H1 (cell line): ENCODE results near the gene GZF1. TPM values are rescaled to one million over a fixed set of nuclear protein-coding genes. Genes with fewer than 3 reads are reported as not detected.

Experiments
- POLR2A ChIP-seq, 2 experiments: IDR thresholded peaks; 1 replicate in 1 of 2; 2 replicates in 1 of 2; pipeline ENCODE4 v1.6.1; 2011; ENCODE audit warnings: low read depth in 2 of 2, low read length in 2 of 2, mild to moderate bottlenecking in 2 of 2; ENCODE audit errors: control extremely low read depth in 1 of 2
- RBBP5 ChIP-seq: IDR thresholded peaks from 2 replicates; pipeline ENCODE4 v1.7.1; 2012; ENCODE audit warnings: low read depth, mild to moderate bottlenecking, inconsistent platforms, low read length, moderate library complexity, borderline replicate concordance
- RXRA ChIP-seq: IDR thresholded peaks from 2 replicates; pipeline ENCODE4 v1.6.1; 2011; ENCODE audit warnings: low read depth, mild to moderate bottlenecking, low read length, moderate library complexity; ENCODE audit not compliant: insufficient read depth
- polyA plus RNA-seq, 7 experiments: library from polyadenylated mRNA; depleted of rRNA in 3 of 7; stranded (reverse) in 5 of 7; unstranded in 2 of 7; fragments of >200 nt in 5 of 7; fragments of 200-250 nt in 2 of 7; gene quantifications; 1 replicate in 5 of 7; 2 replicates in 1 of 7; 4 replicates in 1 of 7; pipeline versions ENCODE4 v1.2.1 to v1.2.3, GENCODE V29; 2011 to 2013; ENCODE audit warnings: missing spikeins in 2 of 7, mixed read lengths in 2 of 7
- total RNA-seq: library from RNA; stranded (reverse); fragmentation: NEBNext Ultra II Directional; extraction: Animal tissue kit (Norgen Biotek cat#: 25700); gene quantifications from 2 replicates; pipeline ENCODE4 v1.2.1, GENCODE V29; 2021
- TF ChIP-seq, protein P1 (sequence below), 3 experiments: IDR thresholded peaks; 1 replicate in 2 of 3; 2 replicates in 1 of 3; pipeline versions ENCODE4 v1.5.1 to v1.6.1; 2011; ENCODE audit warnings: low read length in 3 of 3, mild to moderate bottlenecking in 3 of 3, inconsistent platforms in 2 of 3, low read depth in 1 of 3, moderate library complexity in 1 of 3; ENCODE audit not compliant: insufficient read depth in 1 of 3; ENCODE audit errors: control extremely low read depth in 1 of 3

The GZF1 gene
- total and polyA plus RNA-seq, 2 of the 8 experiments (the other 6 are each of a cell fraction or from before 2014, with no cell fraction given): 8.2 to 11.9 TPM

DNA sequence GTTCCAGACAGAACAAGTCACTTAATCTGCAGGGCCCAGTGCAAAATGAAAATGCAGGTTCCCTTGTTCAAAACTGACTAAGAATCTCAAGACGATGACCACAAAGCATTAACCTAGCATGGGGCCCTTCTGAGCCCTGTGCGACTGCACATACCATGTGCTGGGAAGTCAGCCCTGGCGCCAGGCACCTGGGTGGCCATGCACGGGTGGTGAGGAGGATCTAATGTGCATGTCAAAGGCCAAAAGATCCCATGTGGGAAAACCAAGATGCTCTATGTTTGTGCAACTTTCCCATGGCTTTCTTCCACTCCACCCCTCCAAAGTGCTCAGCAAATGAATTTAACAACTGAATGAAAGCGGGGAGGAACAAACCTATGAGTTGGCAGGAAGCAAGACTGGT, 44.9 kb upstream of the GZF1 start (continued):
- TF ChIP-seq RBBP5 (no peak), RXRA (no peak), POLR2A (IDR thresholded peaks at IDR 0.05; ENCODE audit: control extremely low read depth in 1 of 2, low read depth in 2 of 2, low read length in 2 of 2) (no peak)
- TF ChIP-seq, protein P1, sequence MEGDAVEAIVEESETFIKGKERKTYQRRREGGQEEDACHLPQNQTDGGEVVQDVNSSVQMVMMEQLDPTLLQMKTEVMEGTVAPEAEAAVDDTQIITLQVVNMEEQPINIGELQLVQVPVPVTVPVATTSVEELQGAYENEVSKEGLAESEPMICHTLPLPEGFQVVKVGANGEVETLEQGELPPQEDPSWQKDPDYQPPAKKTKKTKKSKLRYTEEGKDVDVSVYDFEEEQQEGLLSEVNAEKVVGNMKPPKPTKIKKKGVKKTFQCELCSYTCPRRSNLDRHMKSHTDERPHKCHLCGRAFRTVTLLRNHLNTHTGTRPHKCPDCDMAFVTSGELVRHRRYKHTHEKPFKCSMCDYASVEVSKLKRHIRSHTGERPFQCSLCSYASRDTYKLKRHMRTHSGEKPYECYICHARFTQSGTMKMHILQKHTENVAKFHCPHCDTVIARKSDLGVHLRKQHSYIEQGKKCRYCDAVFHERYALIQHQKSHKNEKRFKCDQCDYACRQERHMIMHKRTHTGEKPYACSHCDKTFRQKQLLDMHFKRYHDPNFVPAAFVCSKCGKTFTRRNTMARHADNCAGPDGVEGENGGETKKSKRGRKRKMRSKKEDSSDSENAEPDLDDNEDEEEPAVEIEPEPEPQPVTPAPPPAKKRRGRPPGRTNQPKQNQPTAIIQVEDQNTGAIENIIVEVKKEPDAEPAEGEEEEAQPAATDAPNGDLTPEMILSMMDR (IDR thresholded peaks at IDR 0.05; ENCODE audit: control extremely low read depth in 1 of 3, insufficient read depth in 1 of 3, low read depth in 1 of 3, low read length in 3 of 3): no peak
